HG02840 (cell line): Measurements from ENCODE around the gene PIAS1.
"Not testable (repeated sequence)": the region's sequence is repeated elsewhere in the genome, so short reads cannot be mapped to it uniquely, and the experiment has no call there.

Experiments used
- ATAC-seq: cut with Tn5 transposase; IDR thresholded peaks from one replicate; pipeline ENCODE4 v1.9.1; 2021; ENCODE audit warnings: mild to moderate bottlenecking, moderate library complexity, moderate number of reproducible peaks; ENCODE audit not compliant: unreplicated experiment, low FRiP score

Gene PIAS1

DNA sequence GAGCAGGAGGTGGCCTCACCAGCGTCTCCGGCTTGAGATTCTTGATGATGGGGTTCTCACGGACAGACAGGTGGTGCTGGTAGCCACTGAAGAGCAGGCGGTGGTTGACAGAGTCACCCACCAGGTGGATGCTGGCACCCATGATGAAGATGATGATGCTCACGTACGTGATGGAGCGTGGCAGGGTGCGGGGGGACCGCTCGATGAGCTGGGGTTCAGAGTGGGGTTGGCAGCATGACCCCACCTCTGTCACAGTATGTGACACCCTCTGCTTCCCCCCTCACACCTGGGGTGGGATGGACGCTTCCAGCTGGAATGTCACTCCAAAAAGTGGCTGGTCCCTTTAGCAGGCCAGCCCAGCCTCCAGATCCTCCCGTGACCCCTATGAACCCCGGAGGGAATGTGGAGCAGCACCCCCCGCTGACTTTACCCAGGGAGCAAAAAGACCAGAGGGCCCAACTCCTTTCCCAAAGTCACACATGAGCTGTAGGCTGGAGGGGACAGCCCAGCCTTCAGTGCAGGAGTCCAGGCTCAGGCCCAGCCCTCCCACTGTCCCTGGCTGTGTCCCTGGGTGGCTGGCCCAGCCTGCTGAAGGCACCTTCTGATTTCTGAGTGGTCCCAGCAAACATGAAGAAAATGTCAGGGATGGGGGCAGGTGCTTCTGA lies 157.7 kb downstream of the PIAS1 start:
- no peak for ATAC-seq

DNA sequence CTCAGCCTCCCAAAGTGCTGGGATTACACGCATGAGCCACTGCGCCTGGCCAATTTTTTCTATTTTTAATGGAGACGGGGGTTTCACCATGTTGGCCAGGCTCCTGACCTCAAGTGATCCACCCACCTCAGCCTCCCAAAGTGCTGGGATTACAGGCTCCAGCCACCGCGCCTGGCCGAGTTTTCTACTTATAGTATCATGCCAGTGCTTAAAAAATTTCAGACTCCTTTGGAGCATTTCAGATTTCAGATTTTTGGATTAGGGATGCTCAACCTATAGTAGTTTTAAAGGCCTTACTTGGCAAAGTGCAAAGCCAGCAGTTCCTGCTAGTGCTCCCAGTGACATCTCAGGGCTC lies 159.4 kb downstream of the PIAS1 start:
- ATAC-seq, result not testable (repeated sequence)

DNA sequence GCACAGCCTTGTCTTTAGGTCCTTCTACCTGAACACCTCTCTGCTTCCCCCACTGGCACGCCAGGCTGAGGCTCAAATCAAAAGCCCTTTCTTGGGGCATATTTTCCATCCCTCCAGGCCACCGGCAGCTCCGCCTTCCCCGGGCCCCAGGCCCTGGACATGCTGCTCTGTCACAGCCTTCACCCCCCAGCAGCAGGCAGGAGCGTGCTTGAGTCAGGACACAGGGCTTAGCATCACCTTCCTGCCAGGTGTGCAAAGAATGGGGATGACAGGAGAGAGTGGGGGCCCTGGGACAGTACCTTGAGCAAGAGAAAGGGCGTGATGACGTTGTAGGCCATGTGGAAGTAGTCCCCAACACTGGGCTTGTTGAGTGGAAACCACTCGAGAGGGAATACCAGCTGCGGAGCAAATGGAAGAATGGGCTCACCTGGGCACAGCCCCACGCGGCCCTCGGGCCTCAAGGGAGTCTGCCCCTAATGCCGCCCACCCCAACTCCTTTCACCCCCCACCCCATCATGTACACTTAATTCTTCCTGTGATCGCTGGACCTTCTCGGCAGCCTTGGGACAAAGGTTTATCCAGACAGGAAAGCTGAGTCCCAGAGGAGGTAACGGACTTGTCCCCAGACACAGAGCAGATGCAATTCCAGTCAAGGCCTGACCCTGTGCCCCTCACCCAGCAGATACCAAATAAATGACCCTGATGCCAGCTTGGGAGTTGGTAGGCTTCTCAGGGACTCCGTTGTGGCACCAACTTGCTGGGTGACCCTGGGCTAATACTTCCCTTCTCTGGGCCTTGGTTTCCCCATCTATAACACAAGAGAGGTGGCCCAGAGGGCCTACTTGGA lies 160.1 kb downstream of the PIAS1 start:
- no peak for ATAC-seq

DNA sequence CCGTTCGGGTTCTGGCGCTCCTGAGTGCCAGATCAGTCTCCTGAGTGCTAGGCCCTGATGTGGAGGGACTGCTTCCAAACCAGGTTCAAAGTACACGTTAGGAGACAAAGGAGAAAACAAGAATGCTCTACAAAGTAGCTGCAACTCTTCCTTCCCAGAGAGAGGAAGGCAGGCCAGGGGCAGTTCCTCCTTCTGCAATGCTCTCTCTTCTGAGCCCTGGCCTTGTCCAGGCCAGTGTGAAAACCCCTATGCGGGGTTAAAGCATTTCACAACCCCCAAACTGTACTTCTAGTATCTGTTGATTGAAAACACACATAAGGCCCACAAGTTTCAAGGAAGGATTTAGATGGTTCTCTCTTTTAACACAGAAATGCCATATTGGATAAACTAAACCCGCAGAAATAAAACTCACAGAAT lies 160.7 kb downstream of the PIAS1 start:
- ATAC-seq, result no peak

DNA sequence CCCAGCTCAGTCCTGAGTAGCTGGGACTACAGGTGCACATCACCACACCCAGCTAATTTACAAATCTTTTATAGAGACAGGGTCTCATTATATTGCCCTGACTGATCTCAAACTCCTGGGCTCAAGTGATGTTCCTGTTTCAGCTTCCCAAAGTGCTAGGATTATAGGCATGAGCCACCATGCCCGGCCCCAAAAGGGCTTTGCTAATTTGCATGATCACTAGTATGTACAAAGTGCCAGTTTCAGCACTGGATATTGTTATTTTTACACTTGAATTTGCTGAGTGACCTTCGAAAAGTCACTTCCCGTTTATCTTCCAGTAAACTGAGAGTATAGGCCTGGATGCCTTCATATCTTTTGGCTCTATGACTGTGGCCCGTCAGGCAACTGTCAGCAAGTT lies 163.2 kb downstream of the PIAS1 start:
- ATAC-seq, result no peak

DNA sequence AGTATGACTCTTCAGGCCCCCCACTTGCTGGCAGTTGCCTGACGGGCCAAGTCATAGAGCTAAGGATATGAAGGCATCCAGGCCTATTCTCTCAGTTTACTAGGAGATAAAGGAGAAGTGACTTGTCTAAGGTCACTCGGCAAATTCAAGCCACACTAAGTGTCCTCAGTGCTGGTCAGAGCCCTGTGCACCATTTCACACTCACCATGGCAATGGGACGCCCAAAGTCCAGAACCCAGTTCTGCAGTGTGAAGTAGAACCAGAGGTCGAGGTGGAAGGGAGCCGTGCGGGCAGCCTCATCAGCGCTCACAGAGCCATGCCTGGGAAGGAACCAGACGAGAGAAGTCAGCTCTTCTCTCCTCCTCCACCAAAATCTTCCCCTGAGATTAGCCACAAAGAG lies 164.2 kb downstream of the PIAS1 start:
- ATAC-seq, result no peak

DNA sequence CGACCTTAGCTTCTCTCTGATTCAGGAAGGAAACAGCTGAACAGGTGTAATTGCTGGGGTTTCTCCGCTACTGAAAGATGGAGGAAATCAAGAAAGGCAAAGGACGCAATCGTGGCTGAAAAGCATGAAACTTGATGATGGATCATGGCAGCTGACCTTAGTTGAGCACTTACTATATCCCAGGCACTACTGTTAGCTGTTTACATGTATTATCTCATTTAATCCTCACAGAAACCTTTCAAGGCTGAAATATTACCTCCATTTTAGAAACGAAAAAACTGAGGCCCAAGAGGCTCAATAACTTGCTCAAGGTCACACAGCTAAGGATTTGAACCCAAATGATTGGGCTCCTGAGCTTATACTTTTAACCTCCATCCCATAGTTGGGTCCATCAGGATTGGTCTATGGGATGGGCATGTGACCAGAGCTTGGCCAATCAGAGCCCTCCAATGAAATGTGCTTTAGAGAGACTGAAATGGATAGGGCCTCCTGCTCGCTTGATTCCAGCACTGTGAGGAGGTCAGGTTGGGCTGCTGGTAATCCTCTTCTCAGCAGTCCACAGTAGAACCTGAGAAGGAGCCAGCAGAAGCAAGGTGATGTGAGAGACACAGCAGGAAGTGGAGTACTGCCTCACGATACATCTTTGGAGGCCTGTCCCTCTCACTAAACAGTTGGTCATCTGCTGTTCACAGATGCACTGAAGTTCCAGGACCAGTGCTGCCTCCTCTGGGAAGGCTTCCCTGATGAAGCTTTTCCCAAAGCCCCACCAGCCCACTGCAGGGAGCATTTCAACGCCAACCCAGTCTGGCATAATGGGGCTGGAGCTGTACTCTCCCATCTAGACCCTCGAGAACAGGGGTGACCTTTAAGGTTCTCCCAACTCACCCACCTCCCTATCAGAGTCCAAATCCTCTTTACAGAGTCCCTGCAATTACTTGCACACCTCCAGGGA lies 165.0 kb downstream of the PIAS1 start:
- no peak for ATAC-seq

DNA sequence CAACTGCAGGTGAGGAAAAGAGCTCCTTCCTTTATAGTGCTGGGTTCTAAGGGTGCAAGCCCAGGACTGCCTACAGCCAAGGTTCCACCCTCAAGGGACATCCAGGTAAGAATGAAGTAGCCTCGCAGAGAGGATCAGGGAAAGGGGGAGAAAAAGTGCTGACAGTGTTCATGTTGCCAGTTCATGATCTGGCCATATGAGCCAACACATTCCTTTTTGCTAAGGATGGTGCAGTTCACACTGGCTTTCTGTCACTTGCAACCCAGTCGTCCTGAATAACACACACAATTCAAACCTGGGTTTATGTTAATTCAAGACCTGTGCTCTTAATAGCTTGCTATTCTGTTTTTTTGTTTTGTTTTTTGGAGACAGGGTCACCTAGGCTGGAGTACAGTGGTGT lies 166.4 kb downstream of the PIAS1 start:
- no peak for ATAC-seq

DNA sequence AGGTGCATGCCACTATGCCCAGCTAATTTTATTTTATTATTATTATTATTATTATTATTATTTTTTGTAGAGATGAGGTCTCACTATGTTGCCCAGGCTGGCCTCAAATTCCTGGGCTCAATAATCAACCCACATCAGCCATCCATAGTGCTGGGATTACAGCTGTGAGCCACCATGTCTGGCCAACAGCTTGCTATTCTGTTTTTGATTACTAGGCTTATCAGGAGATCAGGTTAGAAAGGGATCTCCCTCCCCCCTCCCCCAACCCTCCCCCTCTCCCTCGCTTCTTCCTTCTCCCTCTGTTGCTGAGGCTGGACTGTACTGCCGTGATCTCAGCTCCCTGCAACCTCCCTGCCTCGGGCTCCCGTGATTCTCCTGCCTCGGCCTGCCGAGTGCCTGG lies 166.9 kb downstream of the PIAS1 start:
- ATAC-seq, result no peak

DNA sequence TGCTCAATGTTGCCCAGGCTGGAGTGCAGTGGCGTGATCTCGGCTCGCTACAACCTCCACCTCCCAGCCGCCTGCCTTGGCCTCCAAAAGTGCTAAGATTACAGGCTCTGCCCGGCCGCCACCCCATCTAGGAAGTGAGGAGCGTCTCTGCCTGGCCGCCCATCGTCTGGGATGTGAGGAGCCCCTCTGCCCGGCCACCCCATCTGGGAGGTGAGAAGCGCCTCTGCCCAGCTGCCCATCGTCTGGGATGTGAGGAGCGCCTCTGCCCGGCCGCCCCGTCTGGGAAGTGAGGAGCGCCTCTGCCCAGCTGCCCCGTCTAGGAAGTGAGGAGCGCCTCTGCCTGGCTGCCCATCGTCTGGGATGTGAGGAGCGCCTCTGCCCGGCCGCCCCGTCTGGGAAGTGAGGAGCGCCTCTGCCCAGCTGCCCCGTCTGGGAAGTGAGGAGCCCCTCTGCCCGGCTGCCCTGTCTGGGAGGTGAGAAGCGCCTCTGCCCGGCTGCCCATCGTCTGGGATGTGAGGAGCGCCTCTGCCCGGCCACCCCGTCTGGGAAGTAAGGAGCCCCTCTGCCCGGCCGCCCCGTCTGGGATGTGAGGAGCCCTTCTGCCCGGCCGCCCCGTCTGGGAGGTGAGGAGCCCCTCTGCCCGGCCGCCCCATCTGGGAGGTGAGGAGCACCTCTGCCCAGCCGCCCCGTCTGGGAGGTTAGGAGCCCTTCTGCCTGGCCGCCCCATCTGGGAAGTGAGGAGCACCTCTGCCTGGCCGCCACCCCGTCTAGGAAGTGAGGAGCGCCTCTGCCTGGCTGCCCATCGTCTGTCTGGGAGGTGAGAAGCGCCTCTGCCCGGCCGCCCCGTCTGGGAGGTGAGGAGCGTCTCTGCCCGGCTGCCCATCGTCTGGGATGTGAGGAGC lies 167.7 kb downstream of the PIAS1 start:
- ATAC-seq, result not testable (repeated sequence)

DNA sequence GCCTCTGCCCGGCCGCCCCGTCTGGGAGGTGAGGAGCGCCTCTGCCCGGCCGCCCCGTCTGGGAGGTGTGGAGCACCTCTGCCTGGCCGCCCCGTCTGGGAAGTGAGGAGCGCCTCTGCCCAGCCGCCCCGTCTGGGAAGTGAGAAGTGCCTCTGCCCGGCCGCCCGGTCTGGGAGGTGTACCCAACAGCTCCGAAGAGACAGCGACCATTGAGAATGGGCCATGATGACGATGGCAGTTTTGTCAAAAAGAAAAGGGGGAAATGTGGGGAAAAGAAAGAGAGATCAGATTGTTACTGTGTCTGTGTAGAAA lies 168.3 kb downstream of the PIAS1 start:
- ATAC-seq, result not testable (repeated sequence)

DNA sequence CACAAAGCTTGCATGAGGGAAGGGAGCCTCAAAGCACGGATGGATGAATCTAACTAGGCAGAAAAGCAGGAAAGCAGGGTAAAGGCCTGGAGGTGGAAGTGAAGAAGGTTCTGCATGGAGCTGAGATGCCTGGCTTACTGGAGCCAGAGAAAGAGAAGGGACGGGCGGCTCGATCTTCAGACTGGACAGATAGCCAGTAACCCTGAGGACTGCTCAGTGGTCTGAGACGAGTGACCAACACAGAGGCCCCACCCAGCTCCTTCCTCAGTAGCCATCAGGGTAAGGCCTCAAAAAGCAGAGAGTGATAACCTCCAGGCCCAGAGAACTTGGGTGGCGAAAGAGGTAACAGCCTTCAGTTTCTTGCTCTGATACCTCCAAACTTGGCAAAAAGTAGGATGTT lies 169.1 kb downstream of the PIAS1 start:
- ATAC-seq, result no peak

DNA sequence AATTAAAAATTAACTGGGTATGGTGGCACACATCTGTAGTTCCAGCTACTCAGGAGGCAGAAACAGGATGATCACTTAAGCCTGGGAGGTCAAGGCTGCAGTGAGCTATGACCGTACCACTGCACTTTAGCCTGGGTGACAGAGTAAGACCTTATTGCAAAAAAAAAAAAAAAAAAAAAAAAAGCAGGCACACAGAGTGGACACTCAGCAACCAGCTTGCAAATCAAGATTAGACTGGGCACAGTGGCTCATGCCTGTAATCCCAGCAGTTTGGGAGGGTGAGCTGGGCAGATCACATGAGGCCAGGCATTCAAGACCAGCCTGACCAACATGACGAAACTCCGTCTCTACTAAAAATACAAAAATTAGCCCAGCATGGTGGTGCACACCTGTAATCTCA lies 170.0 kb downstream of the PIAS1 start:
- no peak for ATAC-seq

DNA sequence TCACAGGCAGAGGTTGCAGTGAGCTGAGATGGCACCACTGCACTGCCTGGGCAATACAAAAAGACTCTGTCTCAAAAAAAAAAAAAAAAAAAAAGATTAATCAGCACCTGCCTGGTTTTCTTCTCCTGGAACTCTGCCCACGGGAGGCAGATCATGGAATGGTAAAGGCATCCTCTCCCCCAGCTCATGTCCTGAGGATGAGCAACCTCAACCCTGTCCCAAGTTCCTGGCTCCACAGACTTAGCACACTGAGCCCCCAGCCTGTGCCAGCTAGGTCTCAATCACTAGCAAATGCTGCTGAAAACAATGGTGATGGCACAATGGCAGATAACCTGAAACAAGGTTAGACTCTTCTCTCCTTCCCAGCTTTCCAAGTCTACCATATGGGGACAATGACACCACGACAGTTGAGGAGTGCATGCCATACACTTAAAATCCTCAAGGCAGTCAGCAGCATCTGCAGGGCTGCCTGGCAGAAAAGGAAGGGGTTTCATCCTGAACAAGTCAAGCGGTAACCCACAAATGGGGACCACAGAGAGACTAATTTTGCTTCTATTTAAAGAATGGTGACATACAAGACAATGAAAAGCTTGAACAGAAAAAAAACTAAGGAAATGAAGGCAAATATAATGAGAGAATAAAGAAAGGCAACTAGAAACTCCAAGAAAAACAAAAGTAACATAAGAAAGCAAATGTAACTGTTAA lies 170.6 kb downstream of the PIAS1 start:
- no peak for ATAC-seq

DNA sequence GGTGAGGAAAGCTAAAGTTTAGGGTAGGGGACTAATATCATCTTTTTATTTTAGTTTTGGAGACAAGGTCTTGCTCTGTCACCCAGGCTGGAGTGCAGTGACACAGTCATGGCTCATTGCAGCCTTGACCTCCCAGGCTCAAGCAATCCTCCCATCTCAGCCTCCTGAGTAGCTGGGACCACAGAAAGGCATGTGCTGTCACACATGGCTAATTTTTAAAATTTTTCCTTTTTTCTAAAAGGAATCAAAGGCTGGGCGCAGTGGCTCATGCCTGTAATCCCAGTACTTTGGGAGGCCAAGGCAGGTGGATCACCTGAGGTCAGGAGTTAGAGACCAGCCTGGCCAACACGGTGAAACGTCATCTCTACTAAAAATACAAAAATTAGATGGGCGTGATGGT lies 171.3 kb downstream of the PIAS1 start:
- ATAC-seq, result not testable (repeated sequence)

DNA sequence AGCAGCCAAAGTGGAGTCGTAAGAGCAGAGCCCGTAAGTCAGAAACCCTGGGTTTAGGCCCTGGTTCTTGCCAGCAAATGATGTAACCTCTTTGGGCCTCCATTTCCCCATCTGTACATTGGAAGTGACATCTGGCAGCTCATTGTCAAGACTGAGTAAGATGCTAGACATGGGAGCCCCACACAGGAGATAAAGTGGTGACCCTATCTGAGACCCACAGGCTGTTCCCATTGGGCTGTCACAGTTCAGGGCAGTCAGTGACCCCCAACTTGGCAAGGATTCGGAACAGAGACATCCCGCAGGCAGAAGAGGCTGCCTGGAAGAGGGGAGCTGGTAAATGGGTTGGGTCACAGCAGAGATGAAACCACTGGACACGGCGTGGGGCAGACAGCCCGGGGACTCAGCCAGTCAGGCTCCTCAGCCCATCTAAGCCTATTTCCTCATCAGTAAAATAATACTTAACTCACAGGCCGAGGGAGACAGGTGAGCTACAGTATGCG lies 173.6 kb downstream of the PIAS1 start:
- no peak for ATAC-seq

DNA sequence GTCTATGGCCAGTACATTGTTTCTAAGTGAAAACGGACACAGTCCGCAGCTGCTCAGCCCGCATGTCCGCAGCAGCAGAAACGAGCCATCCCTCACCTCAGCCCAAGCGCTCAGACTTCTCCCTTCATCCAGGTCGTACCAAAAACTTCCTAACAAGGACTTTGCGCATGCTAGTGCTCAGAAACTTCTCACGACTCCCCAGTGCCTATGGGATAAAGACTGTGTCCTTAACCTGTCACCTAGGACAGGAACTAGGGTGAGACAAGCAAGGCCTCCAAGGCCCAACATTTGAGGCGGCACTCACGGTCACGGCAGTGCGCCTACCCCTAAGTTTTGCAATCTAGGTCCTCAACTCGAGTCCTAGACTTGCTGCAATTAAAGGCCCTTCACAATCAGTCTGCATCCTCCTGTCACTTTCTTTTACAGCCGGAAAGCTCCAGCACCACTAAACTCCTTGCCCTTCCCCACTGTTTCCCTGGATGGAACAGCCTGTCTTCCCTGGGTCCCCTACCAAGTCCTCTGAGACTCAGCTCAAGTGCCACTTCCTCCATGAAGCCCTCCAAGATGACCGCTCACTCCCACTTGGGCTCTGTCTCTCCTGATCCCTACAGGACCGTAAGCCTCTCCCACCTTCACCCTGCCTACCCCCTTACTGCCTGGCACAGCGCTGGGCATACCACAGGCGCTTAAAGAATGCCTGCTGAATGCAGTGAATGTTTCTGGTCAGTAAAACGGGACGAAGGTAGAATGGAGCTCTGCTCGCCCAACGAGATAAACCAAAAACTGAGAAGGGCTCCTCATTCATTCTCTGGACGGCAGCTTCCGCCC lies 174.2 kb downstream of the PIAS1 start:
- no peak for ATAC-seq

DNA sequence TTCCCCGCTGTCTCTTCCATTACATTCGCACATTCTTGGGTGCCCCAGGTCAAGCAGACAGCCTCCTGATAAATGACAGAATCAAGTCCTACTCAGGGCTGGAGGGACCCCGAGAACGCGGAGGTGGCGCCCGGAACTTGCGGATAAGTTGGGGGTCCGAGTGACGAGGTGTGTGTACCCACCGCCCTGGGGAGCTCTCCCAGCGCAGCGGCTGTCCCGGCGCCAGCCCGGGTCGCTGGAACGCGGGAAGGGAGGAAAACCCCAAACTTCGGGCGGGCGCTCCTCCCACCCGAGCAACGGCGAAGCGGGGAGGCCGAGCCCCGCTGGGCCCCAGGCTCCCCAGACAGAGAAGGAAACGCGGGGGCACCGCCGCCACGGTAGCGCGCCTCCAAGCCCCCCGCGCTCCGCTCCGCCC lies 174.9 kb downstream of the PIAS1 start:
- ATAC-seq, result no peak
